Ureter (tissue), 1 donor: ENCODE measurements around the gene SLC27A2. TPM values are rescaled to one million over a fixed set of nuclear protein-coding genes. Genes with fewer than 3 reads are reported as not detected.
"Not testable (repeated sequence)": the region's sequence is repeated elsewhere in the genome, so short reads cannot be mapped to it uniquely, and the experiment has no call there.

Experiments
- DNase-seq: peaks from one replicate; pipeline ENCODE4 v3.0.0-alpha.2; 2020; ENCODE audit warnings: low spot score
- total RNA-seq: library from RNA; stranded (reverse); gene quantifications from one replicate; pipeline ENCODE4 v1.2.4, GENCODE V29; 2023
- donor health status: DM: yes; HTN: yes; CAD: no.

SLC27A2 gene
- total RNA-seq: 8.1 TPM

GRCh38 chr15:50181969-50182218 is at the start of gene SLC27A2:
TSS of gene SLC27A2 (plus strand) at chr15:50182196. CDS start at chr15:50182428, 232 bp downstream.
- no peak for DNase-seq

- not testable (repeated sequence) for DNase-seq
These were observed 49.6 kb upstream of the SLC27A2 start for GRCh38 chr15:50132251-50132984.

- DNase-seq: no peak
These were observed 47.4 kb upstream of the SLC27A2 start for GRCh38 chr15:50134524-50135024.

GRCh38 chr15:50135031-50135551 is 46.9 kb upstream of the SLC27A2 start:
- DNase-seq: no peak

- DNase-seq: no peak
These were observed 44.6 kb upstream of the SLC27A2 start for GRCh38 chr15:50137330-50137761.

GRCh38 chr15:50137893-50138292 is 44.1 kb upstream of the SLC27A2 start:
- no peak for DNase-seq

- DNase-seq: no peak
These were observed 43.6 kb upstream of the SLC27A2 start for GRCh38 chr15:50138391-50138790.

- no peak for DNase-seq
These were observed 41.9 kb upstream of the SLC27A2 start for GRCh38 chr15:50140098-50140497.

- no peak for DNase-seq
These were observed 41.0 kb upstream of the SLC27A2 start for GRCh38 chr15:50140983-50141382.

GRCh38 chr15:50141856-50142255 is 40.1 kb upstream of the SLC27A2 start:
- no peak for DNase-seq

- no peak for DNase-seq
These were observed 38.6 kb upstream of the SLC27A2 start for GRCh38 chr15:50143255-50143860.

GRCh38 chr15:50144341-50145120 is 37.5 kb upstream of the SLC27A2 start:
- no peak for DNase-seq

GRCh38 chr15:50145451-50145872 is 36.5 kb upstream of the SLC27A2 start:
- DNase-seq: no peak

- DNase-seq: no peak
These were observed 35.4 kb upstream of the SLC27A2 start for GRCh38 chr15:50146632-50147031.

- no peak for DNase-seq
These were observed 33.5 kb upstream of the SLC27A2 start for GRCh38 chr15:50148362-50148963.

GRCh38 chr15:50149090-50149489 is 32.9 kb upstream of the SLC27A2 start:
- DNase-seq: no peak

GRCh38 chr15:50150349-50150748 is 31.6 kb upstream of the SLC27A2 start:
- no peak for DNase-seq

GRCh38 chr15:50150851-50151250 is 31.1 kb upstream of the SLC27A2 start:
- no peak for DNase-seq

- no peak for DNase-seq
These were observed 30.5 kb upstream of the SLC27A2 start for GRCh38 chr15:50151476-50151875.

GRCh38 chr15:50158236-50158635 is 23.8 kb upstream of the SLC27A2 start:
- not testable (repeated sequence) for DNase-seq

GRCh38 chr15:50162969-50163718 is 18.9 kb upstream of the SLC27A2 start:
- DNase-seq: no peak
